ENCODE measurements around the gene ASIC2.

DNA sequence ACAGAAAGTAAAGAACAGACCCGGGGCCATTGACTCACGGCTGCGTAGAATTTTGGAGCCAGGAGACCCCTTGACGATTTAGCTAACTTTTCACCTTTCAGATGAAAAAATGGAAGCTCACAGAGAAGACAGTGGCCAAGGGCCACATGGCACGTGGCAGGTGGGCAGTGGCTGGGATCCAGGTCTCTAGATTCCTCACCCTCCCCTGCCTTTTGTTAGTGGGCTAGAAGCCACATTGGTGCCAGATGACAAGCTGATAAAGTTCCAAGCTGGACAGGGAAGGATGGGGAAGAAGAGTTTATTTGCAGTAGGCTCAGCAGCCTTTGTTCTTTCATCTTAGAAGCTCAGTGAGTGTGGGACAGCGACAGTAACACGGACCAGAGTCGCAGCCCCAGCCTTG, 195.7 kb downstream of the ASIC2 start:
- TF ChIP-seq, protein P1, sequence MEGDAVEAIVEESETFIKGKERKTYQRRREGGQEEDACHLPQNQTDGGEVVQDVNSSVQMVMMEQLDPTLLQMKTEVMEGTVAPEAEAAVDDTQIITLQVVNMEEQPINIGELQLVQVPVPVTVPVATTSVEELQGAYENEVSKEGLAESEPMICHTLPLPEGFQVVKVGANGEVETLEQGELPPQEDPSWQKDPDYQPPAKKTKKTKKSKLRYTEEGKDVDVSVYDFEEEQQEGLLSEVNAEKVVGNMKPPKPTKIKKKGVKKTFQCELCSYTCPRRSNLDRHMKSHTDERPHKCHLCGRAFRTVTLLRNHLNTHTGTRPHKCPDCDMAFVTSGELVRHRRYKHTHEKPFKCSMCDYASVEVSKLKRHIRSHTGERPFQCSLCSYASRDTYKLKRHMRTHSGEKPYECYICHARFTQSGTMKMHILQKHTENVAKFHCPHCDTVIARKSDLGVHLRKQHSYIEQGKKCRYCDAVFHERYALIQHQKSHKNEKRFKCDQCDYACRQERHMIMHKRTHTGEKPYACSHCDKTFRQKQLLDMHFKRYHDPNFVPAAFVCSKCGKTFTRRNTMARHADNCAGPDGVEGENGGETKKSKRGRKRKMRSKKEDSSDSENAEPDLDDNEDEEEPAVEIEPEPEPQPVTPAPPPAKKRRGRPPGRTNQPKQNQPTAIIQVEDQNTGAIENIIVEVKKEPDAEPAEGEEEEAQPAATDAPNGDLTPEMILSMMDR (IDR thresholded peaks at IDR 0.05), result no peak
- no peak for TF ChIP-seq POLR2AphosphoS5 (IDR thresholded peaks at IDR 0.05; ENCODE audit: insufficient read depth in 1 of 2, low read depth in 1 of 2)

All from vagina (tissue), 2 donors.